ENCODE results near the gene ADCY1.

Gene ADCY1

DNA sequence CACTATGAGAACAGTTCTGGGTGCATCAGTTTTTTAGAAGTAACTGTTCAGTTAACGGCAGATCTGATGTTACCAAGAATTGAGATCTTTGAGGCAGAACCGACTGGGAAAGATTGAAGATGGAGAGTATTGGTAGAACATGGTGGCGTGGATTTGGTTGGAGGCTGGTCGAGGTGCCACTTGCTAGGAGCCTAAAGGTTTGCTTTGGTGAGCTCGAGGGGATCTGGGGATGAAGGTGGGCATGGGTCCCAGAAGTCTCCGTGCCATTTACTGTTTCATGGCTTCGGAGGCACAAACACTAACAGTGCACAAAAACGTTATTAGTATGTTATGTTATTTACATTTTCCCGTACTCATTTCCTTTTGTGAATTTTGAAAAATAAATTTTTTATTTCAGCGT is 81.4 kb downstream of the ADCY1 start:
- DNase-seq: no peak

DNA sequence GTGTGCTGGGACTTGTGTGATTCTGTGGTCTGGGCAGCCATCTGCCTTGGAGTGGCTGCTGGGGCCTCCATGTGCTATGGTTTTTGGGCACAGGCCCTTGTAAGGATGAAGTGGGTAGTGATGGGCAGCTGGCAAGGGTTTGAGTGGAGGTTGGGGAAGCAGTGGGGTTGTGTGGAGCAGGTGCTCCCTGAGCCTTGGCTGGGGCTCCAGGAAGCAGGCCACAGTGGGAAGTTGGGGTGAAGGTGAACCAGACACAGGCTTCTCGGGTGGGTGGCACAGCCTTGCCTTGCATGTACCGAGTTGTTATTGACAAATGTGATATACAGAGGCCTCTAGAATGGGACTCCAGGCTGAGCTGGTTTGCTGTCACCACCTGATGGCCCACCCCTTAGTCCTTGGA is 82.3 kb downstream of the ADCY1 start:
- DNase-seq: no peak

DNA sequence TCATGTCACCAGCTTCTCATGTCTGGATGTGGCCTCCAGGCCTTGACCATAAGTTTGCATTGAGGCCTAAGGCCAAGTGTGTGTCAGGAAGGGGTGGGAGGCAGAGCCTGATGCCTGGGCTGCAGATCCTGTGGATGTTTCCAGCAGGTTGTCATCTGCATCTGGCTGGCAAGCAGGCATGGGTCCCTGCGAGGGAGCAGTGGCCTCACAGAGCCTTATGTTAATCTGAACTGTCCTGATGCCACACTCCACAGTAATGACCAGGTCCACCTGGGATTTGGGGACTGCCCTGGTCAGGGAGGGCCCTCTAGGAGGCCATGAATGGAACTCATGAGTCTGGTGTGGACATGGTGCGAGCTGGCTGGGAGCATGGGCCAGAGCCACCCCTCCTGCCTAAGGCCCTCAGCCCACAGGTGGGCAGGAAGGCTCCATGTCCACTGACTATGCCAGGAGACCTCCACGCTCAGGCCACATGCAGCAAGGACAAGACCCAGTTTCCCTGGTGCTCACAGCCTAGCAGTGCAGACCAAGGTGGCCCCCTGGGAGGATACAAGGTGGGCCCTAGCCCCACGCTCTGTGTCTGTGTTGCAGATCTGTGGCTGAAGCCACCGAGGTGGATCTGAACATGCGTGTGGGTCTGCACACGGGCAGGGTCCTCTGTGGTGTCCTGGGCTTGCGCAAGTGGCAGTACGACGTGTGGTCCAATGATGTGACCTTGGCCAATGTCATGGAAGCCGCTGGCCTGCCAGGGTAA is 83.1 kb downstream of the ADCY1 start:
- no peak for DNase-seq

DNA sequence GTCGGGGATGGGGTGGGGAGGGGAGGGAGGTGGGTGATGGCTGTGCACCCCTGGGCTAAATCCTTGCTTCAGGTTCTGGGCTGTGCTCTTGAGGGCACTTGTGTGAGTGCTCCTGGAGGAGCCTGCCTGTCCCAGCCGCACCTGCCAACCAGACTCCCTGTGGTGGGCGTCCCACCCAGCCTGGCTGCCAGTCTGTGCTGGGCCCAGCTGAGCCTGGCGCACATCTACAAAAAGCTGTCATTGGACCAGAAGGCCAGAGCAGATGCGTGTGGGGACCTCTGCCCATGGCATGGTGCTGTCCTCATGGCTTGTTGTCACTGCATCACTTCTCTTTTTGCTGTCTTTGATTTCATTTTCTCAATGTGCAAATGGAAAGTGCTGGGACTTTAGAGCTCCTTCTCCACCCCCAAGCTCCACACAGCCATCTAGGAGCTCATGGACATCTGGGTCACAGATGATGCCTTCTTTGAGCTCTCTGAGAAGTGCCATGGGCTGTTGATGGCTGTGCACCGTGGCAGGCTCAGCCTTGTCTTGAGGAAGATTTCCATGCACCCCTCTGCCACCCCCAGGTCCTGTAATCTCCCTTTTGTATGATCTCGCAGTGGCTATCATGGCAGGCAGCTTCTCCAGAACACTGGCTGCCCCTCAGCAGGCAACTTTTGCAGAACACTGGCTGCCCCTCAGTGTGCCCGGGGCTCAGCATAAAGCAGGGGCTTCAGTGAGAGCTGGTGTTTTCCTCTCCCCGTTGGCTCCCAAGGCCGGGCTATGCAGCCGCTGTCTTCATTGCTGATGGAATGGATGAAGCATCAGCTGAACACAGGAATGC is 83.9 kb downstream of the ADCY1 start:
- DNase-seq: no peak

DNA sequence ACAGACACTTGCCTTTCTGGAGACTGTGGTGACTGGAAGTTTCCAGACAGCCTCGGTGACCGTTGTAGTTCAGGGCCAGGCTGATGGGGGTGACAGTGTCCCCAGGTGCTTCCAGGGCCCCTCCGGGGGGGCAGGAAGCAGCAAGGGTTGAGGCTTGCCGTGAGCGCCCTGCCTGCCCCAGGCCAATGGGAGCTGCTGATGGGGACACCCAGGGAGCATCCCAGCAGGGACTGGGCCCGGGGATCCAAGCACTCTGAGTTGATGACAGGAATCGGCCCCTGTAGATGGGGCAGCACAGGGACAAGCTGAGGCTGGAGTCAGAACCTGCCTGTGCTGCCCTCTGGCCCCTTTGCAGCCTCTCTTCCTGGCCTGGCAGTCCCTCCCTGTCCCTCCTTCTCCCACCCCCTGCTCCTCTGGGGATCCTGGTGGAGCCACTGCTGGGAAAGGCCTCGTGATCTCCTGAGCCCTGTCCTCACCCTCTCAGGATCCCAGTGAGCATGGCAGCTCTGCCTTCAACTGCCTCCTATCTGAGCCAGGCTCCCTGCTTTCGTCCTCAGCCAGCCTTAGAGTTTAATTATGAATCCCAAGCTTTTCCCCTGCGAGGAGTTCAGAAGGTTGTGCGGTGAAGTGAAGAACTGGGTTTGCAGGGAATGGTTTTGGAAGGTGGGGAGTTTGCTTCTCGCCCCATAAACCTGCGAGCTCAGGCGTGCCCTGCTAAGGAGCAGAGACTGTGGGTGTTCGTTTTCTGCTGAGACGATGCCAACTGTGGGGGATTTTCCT is 84.7 kb downstream of the ADCY1 start:
- no peak for DNase-seq

DNA sequence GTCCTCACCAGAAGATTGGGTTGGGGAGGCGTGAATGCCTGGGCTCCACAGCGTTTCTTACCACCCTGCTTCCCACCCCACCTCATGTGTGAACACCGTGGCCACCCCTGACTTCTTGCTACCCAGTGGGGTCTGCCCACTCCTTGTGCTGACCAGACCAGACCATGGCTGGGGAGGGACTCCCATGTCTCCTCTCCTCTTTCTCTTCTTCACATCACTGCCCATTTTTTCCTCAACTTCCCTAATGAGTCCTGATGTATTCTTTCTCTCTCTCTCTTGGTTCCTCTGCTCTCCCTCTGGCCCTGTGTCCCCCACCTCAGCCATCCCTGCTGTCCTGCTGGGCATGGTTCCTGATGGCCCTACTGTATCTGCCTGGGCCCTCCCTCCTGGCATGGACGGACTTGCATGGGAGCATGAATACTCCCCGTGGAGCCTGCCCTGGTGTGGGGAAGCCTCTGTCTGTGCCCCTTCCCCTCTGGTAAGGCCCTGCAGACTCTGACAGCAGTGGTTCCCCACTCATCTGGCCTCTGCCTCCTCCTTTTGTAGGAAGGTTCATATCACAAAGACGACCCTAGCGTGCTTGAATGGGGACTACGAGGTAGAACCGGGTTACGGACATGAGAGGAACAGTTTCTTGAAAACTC is 85.5 kb downstream of the ADCY1 start:
- no peak for DNase-seq

DNA sequence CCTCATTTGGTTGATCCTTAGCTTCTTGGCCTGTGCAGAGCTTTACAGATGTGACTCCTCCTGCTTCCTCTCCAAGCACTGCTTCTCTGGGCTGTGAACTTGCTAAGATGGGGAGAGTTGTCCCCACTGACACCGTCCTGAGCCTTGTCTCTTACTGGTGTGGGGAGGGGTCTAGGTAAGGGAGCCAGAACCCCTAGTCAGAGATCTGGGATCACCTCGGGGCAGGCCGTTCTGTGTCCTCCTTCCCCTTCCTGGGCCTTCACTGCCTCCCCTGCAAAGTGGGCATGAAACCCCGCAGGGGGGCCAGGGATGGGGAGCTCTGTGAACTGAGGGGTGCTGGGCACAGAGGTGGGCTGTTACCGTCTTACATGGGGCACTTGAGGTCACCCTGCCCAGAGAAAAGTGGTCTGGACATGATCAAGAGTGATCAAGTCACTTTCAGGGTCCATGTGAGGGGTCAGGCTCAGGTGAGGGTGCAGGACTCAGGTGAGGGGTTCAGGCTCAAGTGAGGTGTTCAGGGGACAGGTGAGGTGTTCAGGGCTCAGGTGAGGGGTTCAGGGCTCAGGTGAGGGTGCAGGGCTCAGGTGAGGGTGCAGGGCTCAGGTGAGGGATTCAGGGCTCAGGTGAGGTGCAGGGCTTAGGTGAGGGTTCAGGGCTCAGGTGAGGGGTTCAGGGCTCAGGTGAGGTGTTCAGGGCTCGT is 86.2 kb downstream of the ADCY1 start:
- DNase-seq: no peak

DNA sequence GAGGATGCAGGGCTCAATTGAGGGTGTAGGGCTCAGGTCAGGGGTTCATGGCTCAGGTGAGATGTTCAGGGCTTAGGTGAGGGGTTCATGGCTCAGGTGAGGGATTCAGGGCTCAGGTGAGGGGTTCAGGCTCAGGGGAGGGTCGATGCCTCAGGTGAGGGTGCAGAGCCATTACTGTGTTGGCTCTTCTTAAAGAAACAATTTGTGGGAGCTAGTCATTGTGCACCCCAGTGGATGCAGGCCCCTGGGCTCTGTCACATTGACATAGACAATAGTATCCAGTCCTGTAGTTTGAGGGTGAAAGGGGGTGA is 86.7 kb downstream of the ADCY1 start:
- no peak for DNase-seq

DNA sequence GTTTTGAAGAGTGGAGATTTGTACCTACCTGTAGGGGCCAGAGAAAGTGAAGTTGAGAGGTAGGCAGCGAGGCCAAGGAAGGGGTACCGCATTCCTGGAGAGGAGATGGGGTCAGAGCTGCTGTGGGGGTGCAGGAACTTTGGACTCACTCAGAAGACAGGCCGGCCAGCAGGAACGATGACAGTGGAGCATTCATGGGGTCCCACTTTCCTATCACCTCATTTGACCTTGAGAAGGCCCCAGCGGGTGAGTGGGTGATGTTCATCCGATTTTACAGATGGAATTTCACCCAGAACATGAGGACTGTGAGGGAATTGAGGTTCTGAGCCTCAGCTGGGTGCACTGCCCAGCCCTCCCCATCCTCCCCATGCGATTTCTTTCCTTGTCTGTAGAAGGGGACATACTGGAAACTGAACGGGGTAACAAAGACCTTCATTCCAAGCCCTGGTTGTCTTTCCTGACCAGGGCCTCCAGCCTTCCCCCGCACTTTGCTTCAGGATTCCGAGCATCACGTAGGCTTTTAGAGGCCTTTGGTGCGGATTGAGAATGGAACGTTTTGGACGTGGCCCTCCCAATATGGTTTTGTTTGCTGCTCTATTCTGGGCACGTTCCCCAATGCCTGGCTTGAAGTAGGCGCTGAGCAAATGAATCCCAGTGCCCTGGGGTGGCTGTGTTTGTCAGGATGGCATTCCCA is 87.3 kb downstream of the ADCY1 start:
- no peak for DNase-seq

DNA sequence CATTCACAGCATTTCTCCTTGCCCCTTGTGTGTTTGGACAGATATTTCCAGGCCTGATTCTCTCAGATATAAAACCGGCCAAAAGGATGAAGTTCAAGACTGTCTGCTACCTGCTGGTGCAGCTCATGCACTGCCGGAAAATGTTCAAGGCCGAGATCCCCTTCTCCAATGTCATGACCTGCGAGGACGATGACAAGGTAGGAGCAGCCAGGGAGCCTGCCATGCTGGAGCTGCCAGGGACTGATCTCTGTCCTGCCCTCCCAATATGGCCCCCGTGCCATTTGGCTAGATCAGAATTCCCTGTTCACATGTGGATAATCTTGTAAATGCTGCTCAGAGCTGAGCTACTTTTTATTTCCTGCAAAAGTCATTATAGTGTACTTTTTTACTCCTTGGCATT is 87.8 kb downstream of the ADCY1 start:
- no peak for DNase-seq

DNA sequence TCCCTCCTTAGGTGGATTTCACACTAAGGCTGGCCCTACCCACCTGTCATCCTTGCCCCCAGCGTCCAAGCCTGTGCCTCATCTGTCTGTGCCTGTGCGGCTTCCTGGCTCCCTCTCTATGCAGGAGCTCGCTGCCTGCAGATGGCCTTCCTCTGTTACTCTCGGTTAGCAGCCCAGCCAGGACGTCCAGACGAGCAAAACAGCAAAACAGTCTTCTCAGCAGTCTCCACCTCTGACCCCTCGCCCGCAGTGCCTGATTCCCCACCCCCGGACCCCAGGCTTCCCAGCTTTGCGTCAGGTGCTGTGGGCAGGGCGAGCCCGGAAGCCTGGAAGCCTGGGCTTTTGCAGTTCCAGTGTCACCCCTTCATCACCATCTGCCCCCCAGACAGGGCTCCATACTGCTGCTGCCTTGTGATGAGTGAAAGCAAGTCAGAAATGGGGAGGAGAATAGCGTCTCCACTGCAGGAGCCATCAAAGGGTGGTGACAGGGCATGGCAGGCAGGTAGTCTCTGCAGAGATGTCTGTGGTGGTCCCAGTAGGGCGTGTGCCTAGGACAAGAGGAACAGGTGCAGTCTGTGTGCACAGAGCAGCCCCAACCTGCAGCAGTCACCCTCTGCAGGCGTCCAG is 88.5 kb downstream of the ADCY1 start:
- DNase-seq: no peak

DNA sequence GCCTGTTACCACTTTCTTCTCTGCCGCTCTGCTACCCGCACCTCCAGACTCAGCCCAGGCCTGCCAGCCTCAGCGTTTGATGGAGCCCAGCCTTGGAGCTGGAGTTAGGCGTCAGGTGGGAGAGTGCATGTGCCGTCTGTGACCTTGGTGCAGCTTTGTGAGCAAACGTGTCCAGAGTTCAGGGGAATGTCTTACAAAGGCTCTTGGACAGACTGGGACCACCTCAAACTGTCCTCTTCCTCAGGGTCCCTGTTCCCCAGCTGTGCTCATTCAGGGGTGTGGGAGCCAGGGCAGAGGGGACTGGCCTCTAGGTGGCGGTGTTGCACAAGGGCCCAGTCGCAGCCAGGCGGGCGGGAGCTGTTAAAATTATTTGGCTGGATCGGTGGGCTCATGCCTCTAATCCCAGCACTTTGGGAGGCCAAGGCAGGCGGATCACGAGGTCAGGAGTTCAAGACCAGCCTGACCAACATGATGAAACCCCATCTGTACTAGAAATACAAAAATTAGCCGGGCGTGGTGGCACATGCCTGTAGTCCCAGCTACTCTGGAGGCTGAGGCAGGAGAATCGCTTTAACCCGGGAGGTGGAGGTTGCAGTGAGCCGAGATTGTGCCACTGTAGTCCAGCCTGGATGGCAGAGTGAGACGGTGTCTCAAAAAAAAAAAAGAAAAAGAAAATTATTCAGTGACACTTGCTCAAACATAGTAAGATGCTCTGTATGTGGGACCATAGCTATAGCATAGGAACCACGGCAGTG is 89.2 kb downstream of the ADCY1 start:
- DNase-seq: no peak

DNA sequence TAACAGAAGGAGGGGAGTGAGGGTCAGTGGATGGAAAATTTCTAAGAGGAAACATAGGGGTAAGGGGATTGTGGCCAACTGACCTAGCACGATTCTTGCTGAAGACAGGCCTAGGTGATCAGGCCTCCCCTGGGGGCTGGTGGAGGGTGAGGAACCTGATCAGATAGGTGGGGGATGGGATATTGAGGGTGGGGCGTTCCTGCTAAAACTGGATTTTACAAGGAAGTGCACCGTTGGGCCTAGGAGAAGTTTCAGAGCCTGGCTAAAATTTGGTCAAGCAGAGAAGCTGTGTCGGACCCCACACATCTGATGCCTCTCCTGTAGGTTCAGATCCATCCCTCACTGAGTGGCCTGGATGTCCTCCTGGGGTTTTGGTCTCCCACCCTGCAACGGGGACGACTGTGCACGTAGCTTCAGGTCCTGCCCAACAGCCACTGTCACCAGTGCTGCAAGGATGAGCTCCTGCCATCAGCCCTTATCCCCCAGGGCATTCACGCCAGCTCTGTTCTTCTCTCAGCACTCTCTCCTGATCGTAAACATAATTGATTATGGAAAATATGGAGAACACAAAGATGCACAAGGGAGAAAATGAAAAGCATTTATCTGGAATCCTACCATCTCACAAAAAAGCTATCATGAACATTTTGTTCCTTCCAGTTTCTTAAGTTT is 89.9 kb downstream of the ADCY1 start:
- no peak for DNase-seq

DNA sequence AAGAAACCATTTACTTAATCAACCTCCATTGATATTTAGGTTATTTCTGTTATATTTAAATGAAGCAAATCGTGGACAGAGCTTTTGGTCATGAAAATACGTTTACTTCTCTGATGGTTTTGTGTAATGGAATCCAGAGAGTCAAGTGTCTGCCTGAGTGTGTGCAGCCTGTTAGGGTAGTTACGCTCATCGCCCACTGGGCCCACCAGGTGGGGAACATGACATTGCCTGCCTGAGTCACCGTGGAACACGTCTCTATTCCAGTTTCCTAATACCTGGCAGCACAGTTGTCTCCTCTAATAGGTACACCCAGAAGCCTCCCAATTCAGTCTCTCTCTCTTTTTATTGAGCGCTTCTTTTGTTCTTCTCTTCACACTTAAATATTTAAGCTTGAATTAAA is 91.0 kb downstream of the ADCY1 start:
- no peak for DNase-seq

DNA sequence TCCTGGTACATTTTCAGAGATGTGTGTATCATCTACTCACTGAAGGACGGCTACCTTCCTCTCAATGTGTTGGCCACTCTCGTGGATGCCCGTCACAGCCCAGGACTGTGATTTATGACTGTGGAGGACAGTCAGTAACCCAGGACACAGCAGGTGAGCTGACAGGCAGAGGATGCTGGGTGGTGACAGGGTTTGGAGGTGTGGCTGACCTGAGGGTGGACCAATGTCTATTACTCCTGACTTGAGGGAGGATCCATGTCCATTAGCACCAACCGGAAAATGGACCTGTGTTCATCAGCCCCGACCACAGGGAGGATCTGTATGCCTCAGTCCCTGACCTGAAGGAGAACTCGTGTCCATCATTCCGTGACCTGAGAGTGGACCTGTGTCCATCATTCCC is 96.1 kb downstream of the ADCY1 start:
- DNase-seq: no peak

DNA sequence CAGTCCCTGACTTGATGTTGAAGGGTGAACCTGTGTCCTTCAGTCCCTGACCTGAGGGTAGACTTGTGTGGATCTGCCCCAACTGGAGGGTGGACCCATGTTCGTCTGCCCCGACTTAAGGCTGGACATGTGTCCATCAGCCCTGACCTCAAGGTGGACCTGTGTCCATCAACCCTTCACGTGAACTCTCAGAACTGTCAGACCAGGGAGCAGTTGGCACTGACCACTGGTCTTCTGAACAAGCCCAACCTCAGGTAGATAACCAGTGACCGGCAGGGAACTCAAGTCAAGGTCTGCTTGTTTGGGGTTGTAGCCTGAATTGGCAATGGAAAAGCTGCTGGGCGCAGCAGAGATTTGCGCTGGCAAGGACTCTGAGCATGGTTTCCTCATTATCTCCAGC is 96.5 kb downstream of the ADCY1 start:
- DNase-seq: no peak

DNA sequence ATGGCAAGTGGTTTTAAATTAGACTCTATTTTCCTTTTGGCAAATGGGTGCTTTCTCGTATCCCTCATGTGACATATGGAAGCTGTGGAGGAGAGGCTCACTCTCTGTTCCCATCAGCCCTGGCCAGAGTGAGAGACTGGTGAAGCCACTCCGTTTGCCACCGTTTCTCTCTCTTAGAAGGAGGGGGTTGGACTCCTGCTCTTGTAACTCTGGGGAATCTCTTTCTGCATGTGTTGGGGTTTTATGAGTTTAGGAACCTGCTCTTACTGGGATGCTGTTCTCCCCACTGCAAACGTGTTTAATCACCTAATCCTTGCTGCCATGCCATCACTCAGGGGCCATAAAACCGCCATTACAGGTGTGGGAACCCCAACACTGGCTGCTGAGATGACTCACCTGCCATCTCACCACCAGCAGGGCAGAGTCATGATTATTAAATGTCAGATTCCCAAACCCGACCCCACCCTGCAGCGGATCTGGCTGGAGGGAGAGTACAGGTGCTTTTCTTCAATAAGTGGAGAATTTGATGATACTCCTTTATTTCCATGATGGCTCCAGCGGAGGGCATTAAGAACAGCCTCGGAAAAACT is 103.2 kb downstream of the ADCY1 start:
- DNase-seq: no peak

DNA sequence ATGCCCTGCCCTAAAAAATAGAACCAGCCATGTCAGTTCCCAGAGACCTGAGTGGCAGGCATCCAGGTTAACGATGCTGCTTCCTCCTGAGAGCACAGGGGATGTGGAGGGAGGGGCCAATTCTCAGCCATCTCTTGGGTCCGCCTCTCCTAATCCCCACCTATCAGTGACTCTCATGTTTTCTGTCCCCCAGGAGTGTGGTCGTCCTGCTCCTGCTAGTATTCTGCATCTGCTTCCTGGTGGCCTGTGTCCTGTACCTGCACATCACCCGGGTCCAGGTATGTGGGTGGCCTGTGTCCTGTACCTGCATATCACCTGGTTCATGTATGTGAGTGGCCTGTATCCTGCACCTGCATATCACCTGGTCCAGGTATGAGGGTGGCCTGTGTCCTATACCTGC is 105.3 kb downstream of the ADCY1 start:
- DNase-seq: no peak

DNA sequence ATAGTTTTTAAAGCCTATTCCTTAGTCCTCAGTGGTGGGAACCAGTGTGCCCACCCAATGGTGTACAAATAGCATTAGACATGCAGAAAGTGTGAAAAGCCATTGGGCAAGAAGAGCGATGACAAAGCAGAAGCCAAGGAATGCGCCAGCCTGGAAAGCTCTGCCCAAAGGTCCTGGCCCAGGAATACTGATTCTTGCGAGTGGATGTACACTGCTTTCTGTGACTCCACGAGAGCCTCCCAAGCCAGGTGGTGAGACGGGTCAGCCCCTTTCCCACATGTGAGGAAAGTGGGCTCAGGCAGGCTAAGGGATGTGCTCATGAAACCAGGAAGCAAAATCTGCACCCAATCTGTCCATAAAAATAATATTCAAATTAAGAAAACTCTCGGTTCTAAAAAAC is 106.6 kb downstream of the ADCY1 start:
- DNase-seq: no peak

All from GOT3 (cell line).